ENCODE results near the gene G0S2.
"Not testable (repeated sequence)": the region's sequence is repeated elsewhere in the genome, so short reads cannot be mapped to it uniquely, and the experiment has no call there.

The G0S2 gene

DNA sequence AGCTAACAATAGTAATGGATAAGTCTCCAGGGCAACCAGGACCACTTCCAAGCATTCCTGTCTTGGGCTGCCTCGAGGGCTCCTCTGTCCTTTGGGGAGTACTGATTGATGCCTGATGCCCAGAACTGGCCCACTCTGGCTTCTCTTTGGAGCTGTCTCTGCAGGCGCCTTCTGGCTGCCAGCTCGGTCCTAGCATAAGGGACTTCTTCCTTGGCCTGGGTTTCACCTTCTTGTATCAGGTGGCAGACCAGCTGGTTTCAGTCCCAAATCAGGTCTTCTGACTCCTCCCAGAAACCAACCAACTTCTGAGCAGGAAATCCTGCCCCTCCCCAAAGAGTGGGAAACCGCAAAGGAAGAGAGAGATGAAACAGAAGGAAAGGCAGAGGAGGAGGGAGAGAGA, 10.6 kb downstream of the G0S2 start:
- DNase-seq, result no peak

- DNase-seq, result no peak
These were observed 11.1 kb downstream of the G0S2 start for GRCh38 chr1:209686322-209686721.

DNA sequence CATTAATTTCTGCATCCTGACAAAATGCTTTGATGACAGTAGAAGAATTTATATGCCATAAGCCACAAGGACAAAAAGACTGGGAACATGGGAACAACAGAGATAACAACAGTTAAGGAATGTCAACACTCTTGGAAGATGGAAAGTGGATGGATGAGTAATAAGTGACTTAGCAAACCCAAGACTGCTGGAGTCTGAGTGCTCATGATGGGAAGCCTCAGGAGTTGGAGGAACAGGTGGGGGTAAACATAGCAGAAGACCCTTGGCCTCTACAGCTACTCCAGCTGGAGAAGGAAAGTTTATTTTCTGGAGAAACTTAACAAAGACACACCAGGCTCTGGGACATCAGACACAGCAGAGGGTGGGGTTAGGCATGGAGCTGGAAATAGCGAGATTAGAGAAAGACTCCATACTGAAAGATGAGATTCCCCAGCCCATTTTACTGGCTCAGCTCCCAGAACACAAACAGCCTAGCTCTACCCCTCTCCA, 13.6 kb downstream of the G0S2 start:
- DNase-seq, result no peak

DNA sequence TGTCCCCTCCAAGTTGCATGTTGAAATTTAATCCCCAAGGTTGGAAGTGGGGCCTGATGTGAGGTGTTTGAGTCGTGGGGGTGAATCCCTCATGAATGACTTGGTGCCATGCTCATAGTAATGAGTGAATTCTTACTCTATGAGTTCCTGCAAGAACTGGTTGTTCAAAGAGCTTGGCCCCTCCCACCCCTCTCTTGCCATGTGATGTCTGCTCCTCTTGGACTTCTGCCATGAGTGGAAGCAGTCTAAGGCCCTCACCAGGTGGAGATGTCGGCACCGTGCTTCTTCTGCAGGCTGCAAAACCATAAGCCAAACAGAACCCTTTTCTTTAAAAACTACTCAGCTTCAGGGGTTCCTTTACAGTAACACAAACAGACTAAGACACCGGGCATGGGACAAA, 14.3 kb downstream of the G0S2 start:
- no peak for DNase-seq

DNA sequence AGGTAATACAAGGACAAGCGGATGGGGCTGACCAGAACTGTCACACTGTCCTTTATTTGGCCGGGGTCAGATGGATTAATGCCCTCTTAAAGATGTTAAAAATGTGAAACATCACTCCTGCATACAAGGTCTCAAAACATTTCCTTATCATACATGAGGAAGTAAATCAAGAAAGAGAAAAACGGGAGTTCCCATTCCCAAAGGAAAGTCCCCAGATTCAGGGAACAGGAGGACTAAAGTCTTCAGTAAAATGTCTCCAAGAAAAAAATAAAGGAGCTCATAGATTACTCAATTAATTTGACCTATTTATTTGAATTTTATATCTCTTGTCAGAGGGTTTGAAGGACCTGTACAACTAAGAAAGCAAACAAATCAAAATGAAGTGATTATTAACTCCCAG, 16.0 kb downstream of the G0S2 start:
- DNase-seq, result no peak

- DNase-seq, result peak; percentile 55
These were observed 17.1 kb downstream of the G0S2 start for GRCh38 chr1:209692296-209692695.

GRCh38 chr1:209692745-209693504, 17.7 kb downstream of the G0S2 start:
- peak; percentile 94 for DNase-seq

DNA sequence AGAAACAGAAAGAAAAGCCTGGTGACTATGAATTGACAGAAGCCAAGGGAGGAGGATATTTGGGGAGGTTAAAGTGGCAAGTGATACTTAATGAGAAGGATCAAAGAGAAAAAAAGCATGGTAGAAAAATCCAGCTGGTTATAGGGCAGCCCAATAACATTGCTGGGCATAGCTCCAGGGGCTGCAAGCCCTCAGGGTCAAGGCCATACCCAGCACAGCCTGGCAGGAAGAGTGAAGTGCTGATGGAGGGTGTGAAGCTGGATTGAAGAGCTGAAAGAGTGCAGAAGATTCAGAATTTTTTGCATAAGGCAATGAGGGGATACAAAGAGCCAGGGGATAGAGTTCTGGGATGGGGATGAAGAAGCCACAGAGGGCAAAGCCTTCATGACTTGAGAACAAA, 21.5 kb downstream of the G0S2 start:
- no peak for DNase-seq

GRCh38 chr1:209697126-209697525, 21.9 kb downstream of the G0S2 start:
- DNase-seq, result no peak

GRCh38 chr1:209700686-209701085, 25.5 kb downstream of the G0S2 start:
- not testable (repeated sequence) for DNase-seq

DNA sequence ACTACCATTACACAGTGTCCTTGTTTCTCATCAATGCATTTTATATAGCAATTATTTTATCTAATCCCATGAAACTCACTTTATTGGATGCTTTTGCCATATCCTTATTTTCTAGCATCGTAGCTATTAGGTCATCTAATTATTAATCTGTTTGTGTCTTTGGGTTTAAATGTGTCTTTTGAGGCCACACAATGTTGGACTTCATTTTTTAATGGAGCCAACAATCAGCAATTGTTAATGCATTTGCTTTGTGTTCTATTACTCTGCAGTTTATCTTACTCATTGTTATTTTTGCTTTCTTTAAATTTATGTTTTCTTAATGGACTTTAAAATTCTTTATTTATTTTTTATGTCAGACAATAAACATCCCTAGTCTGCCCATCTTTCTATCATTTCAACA, 27.6 kb downstream of the G0S2 start:
- no peak for DNase-seq

- DNase-seq, result no peak
These were observed 28.8 kb downstream of the G0S2 start for GRCh38 chr1:209703834-209704504.

DNA sequence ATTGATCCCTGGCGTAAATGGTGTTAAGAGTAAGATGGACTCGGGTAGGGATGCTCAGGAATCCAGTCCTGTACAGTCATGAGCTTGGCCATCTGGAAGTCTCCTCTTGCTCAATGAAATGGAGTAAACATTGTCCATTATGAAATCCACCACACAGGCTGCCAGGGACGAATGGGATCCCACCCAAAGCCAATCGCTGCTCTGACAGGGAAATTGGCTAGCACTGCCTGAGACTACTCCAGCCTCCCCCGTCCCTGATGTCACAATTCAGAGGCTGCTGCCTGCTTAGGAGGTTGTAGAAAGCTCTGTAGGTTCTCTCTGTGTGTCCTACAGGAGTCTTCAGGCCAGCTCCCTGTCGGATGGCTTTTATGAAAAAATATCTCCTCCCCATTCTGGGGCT, 29.4 kb downstream of the G0S2 start, which contains the start of gene HSD11B1:
Gene HSD11B1, plus strand, starts transcription at position 263 of the 400 bp plus-strand sequence. Its CDS starts 97 bp downstream, at position 360.
- DNase-seq, result no peak

DNA sequence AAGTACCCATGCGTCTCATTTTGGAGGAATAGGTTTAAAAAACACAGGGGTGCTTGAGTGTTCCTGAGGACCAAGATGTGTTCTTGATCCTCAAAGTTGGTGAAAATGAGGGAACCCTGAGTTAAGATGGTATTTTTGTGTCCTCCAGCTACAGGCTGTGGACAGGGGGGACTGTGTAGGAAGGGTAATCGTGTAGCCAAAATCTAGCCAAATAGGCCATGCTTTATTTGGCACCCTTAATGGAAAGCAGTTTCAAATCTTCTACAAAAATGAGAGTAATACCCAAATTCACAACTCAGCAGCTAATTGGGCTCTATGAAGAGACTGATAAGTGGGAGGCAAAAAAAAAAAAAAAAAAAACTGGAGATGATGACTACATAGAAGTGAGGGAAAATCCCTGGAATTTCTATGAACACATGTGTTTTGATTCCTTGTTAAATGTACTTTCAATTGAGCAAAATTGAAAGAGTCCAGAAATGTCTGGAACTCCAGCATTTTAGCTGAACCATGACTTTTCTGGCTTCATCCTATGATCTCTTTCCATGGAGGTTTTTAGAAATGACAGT, 29.9 kb downstream of the G0S2 start:
- no peak for DNase-seq

- no peak for DNase-seq
These were observed 31.4 kb downstream of the G0S2 start for GRCh38 chr1:209706622-209707021.

DNA sequence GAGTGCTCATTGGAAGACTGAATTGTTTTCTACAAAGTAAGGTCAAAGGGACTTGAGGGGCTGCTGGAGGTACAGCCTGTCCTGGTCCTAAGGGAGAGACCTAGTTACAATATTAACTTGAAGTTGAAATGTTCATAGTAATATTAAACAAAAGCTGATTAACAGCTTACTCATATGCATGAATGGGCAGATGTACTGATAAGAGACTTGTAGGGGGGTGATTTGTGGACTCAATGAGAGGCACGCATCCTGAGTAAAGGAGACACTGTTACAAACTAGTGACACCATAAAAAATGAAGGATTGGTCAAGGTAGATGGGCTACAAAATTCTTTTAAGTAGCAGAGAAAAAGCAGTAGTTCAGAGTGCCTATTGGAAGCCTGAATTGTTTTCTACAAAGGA, 32.1 kb downstream of the G0S2 start:
- no peak for DNase-seq

DNA sequence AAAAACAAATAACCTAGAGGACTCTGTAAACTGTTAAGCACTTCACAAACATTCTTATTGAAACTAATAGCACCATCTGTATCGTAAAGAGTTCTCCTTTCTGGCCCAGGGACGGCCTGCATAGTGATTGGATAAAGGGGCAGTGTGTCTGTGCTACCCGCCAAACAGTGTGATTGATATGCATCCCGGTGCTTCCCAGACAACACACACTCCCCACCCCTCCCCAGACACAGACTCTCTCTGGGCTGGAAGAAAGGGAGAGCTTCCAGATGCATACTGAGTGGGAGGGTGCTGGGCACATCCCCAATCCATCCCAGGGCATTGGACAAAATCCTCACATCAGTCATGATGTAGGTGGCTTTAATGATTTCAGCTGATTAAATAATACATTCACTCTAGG, 33.1 kb downstream of the G0S2 start:
- peak; percentile 37 for DNase-seq

GRCh38 chr1:209710093-209710492, 34.9 kb downstream of the G0S2 start:
- DNase-seq, result no peak

GRCh38 chr1:209710847-209711246, 35.6 kb downstream of the G0S2 start:
- no peak for DNase-seq

GRCh38 chr1:209714338-209714737, 39.1 kb downstream of the G0S2 start:
- no peak for DNase-seq

GRCh38 chr1:209715314-209715713, 40.1 kb downstream of the G0S2 start:
- no peak for DNase-seq

DNA sequence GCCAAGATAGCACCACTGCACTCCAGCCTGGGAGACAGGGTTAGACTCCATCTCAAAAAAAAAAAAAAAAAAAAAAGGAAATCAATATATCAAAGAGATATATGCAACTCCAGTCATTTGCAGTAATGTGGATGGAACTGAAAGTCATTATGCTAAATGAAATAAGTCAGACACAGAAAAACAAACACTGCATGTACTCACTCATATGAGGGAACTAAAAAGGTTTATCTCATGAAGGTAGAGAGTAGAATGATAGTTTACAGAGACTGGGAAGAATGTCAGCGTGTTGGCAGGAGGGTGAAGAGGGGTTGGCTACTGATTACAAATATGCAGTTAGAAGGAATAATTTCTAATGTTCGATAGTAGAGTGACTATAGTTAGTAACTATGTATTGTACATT, 42.6 kb downstream of the G0S2 start:
- no peak for DNase-seq

- no peak for DNase-seq
These were observed 45.1 kb downstream of the G0S2 start for GRCh38 chr1:209720326-209720725.

- DNase-seq, result peak; percentile 93
These were observed 45.6 kb downstream of the G0S2 start for GRCh38 chr1:209720826-209721225.
